Measurements from ENCODE around the gene DAB1.

DNA sequence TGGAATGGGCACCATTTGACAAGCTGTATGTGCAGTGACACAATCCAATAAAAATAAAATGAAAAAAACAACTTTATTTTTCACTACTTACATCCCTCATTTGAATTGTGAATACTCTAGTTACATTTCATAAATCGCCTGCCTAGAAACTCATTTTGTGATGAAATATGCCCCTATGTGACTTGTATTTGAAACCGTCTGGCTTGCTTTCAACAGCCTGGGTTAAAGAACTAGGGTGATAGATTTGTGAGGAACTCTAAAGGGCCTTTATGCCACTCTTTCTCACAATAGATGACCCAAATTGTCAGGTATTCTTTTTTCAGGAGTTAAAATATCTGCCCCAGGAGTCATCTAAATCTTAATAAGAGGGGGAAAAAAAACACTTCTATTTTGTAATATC is 137.9 kb downstream of the DAB1 start:
- TF ChIP-seq L3MBTL2 (conservative IDR thresholded peaks at IDR 0.05) (no peak), FOXK2 (IDR thresholded peaks at IDR 0.05) (no peak), SP1 (IDR thresholded peaks at IDR 0.05) (no peak), HDGF (IDR thresholded peaks at IDR 0.05; ENCODE audit: borderline replicate concordance) (no peak), ELF4 (IDR thresholded peaks at IDR 0.05) (no peak), BHLHE40 (IDR thresholded peaks at IDR 0.05; ENCODE audit: borderline replicate concordance) (no peak), FOXA1 (IDR thresholded peaks at IDR 0.05) (no peak)
